Measurements from ENCODE around the gene COL18A1. TPM values are rescaled to one million over a fixed set of nuclear protein-coding genes. Genes with fewer than 3 reads are reported as not detected.
A peak's percentile ranks its signal among the peaks of the same experiment; 100 is the strongest.

Gene COL18A1
- total RNA-seq, 1 donor from 2014 or later: 515 TPM

DNA sequence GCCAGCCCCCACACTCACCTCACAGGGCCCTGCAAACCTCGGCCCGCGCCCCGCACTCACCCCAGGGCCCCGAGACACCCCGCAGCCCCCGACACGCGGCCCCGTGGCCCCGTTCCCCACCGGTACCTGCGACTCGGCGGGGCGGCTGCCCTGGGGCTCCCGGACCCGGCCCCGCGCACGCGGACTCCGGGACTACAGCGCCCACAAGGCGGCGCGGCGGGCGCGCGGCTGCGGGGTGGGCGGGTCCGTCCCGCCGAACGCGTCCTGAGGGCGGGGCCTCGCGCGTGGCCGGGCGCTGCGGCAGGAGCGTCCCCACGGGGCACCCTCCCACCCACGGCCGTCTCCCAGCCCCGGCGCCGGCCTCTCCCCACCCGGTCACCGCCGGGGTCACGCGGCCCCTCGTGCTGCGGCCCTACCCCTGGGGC lies 137.3 kb downstream of the COL18A1 start, which contains the start of gene SLC19A1:
SLC19A1 (minus strand) TSS at position 199 of the 425 bp plus-strand sequence. CDS start 4,481 bp downstream, outside the sequence.
- TF ChIP-seq, protein P1, sequence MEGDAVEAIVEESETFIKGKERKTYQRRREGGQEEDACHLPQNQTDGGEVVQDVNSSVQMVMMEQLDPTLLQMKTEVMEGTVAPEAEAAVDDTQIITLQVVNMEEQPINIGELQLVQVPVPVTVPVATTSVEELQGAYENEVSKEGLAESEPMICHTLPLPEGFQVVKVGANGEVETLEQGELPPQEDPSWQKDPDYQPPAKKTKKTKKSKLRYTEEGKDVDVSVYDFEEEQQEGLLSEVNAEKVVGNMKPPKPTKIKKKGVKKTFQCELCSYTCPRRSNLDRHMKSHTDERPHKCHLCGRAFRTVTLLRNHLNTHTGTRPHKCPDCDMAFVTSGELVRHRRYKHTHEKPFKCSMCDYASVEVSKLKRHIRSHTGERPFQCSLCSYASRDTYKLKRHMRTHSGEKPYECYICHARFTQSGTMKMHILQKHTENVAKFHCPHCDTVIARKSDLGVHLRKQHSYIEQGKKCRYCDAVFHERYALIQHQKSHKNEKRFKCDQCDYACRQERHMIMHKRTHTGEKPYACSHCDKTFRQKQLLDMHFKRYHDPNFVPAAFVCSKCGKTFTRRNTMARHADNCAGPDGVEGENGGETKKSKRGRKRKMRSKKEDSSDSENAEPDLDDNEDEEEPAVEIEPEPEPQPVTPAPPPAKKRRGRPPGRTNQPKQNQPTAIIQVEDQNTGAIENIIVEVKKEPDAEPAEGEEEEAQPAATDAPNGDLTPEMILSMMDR (IDR thresholded peaks at IDR 0.05): peak; percentile 57
- Mint-ChIP-seq H3K4me1 (ENCODE audit: unreplicated experiment) (peaks cover 8% of the 10 kb centered on the region), H3K27me3 (ENCODE audit: unreplicated experiment) (no peaks in the 10 kb centered on the region), H3K9me3 (ENCODE audit: unreplicated experiment) (no peaks in the 10 kb centered on the region), H3K36me3 (ENCODE audit: unreplicated experiment) (no peaks in the 10 kb centered on the region), H3K4me3 (ENCODE audit: unreplicated experiment) (peak within 1 kb of the TSS; percentile 66), H3K27ac (ENCODE audit: unreplicated experiment) (no peak within 1 kb of the TSS)
- DNase-seq (ENCODE audit: extremely low spot score, unreplicated experiment): peak; percentile 90

DNA sequence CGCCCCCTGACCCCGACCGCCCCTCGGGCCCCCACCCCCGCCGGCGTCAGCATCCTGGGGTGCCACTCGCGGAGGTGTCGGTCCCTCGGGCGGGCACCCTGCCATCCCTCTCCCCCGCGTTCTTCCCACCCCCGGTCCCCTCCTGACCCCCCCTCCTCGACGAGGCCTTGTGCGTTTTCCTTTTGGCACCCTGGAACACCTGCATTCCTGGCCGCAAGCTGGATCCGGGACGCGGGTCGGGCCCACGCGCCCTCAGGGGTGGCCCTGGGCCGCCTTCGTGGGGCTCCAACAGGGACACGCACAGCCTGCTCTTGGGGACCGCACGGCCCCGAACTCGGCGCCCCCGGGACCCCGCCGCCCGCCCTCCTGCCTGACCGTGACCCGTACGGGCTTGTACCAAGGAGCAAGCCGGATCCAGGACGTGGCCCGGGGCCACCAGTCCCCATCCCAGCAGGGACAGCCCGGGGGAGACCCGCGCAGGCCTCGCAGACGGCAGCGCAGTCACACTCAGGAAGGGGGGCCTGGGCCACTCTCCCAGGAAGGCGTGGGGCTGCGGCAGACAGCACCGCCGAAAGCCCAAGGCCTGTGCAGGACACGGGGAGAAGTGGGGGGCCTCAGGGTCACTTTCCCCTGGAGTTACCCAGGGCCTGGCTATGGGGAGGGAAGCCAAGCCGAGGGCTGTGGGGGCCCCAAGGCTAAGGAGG lies 137.9 kb downstream of the COL18A1 start:
- H3K4me1 Mint-ChIP-seq (ENCODE audit: unreplicated experiment): peaks cover 8% of the 10 kb centered on the region
- H3K27me3 Mint-ChIP-seq (ENCODE audit: unreplicated experiment): peaks cover 5% of the 10 kb centered on the region
- no peak overlapping the region for H3K27ac Mint-ChIP-seq (ENCODE audit: unreplicated experiment)
- peak overlapping the region; percentile 45 for H3K4me3 Mint-ChIP-seq (ENCODE audit: unreplicated experiment)
- TF ChIP-seq, protein P1 (IDR thresholded peaks at IDR 0.05): no peak
- H3K9me3 Mint-ChIP-seq (ENCODE audit: unreplicated experiment): no peaks in the 10 kb centered on the region
- DNase-seq (ENCODE audit: extremely low spot score, unreplicated experiment): peak; percentile 84
- H3K36me3 Mint-ChIP-seq (ENCODE audit: unreplicated experiment): no peaks in the 10 kb centered on the region

DNA sequence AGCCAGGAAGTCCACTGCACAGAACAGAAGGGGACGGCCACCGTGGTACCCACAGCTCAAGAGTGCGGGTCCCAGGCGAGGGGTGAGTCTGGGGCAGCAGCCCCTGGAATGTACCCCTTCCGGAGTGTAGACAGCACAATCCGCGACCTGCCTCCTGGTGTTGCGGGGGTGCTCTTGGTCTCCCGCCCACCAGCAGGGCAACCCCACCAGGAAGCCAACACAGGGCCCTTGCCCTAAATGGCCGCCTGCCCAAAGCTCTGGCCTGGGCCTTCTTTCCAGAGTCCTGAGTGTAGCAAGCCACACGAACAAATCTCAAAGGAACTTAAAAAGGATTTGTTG lies 138.4 kb downstream of the COL18A1 start:
- H3K4me3 Mint-ChIP-seq (ENCODE audit: unreplicated experiment): peak overlapping the region; percentile 59
- no peak for DNase-seq (ENCODE audit: extremely low spot score, unreplicated experiment)
- no peaks in the 10 kb centered on the region for H3K9me3 Mint-ChIP-seq (ENCODE audit: unreplicated experiment)
- H3K27me3 Mint-ChIP-seq (ENCODE audit: unreplicated experiment): peaks cover 8% of the 10 kb centered on the region
- no peak overlapping the region for H3K27ac Mint-ChIP-seq (ENCODE audit: unreplicated experiment)
- no peaks in the 10 kb centered on the region for H3K36me3 Mint-ChIP-seq (ENCODE audit: unreplicated experiment)
- H3K4me1 Mint-ChIP-seq (ENCODE audit: unreplicated experiment): peaks cover 8% of the 10 kb centered on the region
- TF ChIP-seq, protein P1 (IDR thresholded peaks at IDR 0.05): no peak

DNA sequence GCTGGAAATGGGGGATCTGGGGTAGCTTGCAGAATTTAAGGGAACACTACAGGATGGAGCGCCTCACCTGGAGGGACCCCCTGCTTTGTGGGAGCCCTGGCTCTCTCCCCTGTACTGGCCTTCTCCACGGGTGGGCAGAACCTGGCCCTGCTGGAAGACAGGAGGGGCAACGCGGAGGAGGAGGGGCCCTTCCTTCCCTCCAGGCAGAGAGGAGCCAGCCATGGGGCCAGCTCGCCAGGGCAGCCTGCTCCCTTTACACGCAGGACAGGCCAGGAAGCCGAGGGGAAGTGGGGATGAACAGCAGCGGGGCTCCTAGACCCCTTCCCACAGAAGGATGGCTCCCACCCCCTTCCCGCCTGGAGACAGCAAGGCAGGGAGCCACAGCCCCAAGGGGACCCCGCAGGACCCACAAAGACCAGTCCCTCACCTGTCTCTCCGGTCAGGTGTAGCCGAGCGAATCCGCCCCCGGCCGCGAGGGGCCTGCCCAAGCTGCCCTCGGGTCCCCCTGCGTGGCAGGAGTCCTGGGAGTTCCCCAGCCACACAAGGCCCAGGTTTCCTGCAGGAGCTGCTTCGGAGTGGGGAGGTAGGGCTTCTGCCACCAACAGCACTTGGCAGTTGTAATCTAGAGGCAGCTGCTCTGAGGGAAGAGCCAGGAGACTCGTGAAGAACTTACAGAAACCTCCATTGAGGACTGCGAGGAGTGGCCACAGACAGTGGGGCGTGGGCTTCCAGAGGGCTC lies 138.9 kb downstream of the COL18A1 start:
- Mint-ChIP-seq H3K9me3 (ENCODE audit: unreplicated experiment) (no peaks in the 10 kb centered on the region), H3K4me3 (ENCODE audit: unreplicated experiment) (peak overlapping the region; percentile 59), H3K36me3 (ENCODE audit: unreplicated experiment) (no peaks in the 10 kb centered on the region), H3K27ac (ENCODE audit: unreplicated experiment) (no peak overlapping the region), H3K4me1 (ENCODE audit: unreplicated experiment) (peaks cover 8% of the 10 kb centered on the region), H3K27me3 (ENCODE audit: unreplicated experiment) (peaks cover 8% of the 10 kb centered on the region)
- TF ChIP-seq, protein P1 (IDR thresholded peaks at IDR 0.05): no peak
- peak; percentile 83 for DNase-seq (ENCODE audit: extremely low spot score, unreplicated experiment)

Data from osteocyte (in vitro differentiated cells).